Suppressor macrophage (primary cell): ENCODE results near the gene RAD51B.
"Not testable (repeated sequence)": the region's sequence is repeated elsewhere in the genome, so short reads cannot be mapped to it uniquely, and the experiment has no call there.

Experiments used
- DNase-seq, 4 experiments: peaks; one replicate each; pipeline ENCODE4 v3.0.0-alpha.2; 2020 to 2022

The RAD51B gene

DNA sequence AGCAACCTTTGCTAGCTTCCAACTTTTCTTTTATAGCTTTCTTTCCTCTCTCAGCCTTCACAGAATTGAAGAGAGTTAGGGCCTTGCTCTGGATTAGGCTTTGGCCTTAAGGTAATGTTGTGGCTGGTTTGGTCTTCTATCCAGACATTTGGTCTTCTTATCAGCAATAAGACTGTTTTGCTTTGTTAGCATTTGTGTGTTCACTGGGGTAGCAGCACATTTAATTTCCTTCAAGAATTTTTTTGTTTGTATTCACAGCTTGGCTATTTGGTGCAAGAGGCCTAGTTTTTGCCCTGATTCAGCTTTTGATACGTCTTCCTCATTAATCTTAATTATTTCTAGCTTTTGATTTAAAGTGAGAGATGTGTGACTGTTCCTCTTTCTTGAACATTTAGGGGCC, 130.8 kb downstream of the RAD51B start:
- no peak for DNase-seq

DNA sequence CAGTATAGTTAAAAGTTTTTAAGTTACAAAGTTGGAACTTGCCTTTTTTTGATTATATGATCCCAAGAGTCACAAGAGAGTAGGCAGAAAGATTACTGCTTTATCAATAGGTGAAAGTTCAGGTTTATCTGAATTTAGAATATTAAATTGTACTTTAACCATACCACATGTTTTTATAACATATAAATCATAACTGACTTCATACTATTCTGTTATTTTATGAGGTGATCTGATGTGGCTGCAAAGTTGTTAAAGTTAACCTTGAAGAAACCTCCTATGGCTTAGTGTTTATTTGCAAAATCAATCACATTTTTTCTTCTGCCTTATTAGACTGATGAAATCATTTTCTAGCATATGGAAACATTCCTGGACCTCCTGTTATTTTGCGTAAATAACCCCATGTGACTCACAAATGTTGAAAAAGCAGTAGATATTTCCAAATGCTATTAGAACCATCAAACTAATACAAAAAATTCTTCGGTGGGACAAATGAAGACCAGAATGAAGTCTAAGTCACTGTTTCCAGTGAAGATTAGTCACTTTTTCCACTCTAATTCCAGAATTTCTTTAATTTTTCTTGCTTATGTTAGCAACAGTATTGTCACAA, 132.1 kb downstream of the RAD51B start:
- DNase-seq: no peak

DNA sequence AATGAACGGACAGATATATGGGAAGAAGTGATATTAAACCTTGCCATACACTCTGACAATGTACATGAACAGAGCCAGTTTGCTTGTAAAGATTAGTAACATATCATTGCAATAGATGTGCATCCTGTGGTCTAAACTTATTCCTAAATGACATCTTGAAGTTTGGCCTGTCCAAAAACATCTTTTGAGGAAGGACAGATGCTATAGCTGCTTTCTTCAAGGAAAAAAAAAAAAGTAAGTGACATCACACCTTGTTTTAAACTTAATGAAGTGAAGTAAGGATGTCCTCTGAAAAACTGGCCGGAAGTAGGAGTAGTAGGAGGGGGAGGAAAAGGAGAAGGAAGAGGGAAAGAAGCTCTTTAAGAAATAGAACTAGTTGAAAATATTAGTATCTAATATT, 132.8 kb downstream of the RAD51B start:
- no peak for DNase-seq

DNA sequence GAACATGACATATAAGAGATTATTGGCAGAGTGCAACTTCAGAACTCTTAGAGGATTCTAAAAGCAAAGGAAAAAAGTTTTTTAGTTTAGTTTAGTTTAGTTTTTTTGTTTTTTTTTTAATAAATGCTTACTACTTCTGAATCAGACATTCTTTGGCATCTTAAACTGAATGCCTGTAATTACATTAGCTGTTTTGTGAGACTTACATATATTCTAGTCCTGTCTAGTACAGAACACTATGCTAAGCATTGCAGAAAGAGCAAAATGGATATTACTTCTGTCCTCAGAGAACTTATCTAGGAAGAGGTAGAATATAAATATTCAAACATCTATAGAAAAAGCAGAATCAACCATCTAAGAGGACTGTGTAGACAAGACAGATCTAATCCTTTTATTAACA, 133.2 kb downstream of the RAD51B start:
- DNase-seq: no peak

DNA sequence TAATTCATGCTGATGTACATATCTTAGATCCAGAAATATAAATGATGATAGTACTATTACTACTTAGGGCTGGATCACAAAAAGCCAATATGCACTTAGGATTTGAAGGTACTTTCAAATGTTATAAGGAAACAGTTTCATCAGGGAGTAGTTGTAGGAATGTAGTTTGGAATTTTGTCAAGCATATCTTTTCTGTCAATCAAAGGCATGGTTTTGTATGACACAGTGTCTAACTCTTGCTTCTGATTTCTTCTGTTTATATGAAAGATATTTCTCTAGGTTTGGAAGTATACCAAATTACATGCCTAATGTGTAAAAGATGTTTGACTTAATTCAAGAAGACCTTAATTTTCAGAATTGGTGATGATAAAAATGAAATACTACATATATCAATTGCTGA, 135.7 kb downstream of the RAD51B start:
- DNase-seq: no peak

DNA sequence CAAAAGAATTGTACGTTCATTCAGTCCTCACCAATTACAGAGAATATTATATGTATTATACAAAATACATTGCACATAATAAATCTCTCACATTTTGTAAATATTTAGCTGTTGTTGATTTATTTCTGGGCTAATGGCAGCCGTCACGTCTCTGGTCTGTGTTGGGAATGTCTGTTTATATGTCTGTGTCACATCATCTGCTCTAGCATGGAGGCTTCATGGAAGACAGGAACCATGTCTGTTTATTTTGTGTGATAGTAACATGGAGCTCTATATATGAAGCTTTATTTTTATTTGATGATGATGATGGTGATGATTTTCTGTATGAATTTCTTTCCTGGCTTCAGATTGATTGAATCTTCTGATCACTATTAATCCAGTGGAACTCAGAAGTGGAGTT, 138.4 kb downstream of the RAD51B start:
- DNase-seq: no peak

DNA sequence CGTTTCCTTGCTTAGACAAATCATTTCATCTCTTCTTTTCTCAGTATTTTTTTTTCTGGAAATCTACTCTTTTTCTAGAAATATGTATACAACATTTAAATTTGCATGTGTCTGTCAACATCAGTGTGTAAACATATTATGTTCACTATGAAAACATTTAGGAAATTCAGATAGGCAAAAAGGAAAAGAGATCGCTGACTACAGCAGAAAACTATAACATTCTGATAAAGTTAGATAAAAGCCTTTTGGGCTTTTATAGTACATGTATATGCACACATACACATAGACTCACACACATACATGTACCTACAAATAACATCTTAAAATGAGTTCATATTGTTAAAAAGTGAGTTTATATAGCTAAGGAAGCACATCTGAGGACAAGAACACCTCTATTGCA, 142.1 kb downstream of the RAD51B start:
- DNase-seq: no peak

DNA sequence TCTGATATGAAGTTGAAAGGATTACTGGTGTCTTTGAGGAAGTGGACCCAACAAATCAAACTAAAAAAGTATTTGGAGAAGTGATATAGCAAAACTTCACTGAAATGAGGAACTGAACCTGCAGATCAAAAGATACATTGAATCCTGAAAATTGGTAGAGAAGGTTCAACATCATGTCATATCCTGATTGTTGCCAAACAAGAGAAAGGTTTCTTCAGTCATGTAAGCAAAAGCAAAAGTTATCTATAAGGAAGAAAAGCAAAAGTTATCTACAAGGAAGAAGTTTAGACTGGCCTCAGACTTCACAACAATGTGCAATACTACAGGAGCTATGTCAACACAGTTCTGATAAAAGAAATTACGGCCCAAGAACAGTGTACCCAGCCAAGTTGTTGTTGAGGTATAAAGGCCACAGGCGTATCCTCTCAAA, 142.7 kb downstream of the RAD51B start:
- DNase-seq: peak; percentile 6 to 84 (median 43)

DNA sequence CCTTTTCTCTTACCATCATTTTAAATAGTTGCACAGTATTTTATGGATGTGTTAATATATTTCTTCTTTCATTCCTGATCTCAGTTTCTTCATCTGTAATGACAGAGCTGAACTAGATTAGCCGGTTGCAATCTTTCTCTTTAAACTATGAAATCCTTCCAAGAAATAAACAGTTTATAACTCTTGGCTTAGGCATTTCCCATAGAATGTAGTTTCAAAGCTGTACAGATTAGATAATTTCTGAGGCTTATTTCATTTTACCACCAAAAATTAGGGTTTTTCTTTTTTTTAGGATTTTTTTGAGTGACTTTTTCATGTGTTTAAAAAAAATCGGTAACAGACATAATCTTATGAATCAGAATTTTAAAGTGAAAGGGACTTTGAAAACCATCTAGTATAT, 144.0 kb downstream of the RAD51B start:
- no peak for DNase-seq

DNA sequence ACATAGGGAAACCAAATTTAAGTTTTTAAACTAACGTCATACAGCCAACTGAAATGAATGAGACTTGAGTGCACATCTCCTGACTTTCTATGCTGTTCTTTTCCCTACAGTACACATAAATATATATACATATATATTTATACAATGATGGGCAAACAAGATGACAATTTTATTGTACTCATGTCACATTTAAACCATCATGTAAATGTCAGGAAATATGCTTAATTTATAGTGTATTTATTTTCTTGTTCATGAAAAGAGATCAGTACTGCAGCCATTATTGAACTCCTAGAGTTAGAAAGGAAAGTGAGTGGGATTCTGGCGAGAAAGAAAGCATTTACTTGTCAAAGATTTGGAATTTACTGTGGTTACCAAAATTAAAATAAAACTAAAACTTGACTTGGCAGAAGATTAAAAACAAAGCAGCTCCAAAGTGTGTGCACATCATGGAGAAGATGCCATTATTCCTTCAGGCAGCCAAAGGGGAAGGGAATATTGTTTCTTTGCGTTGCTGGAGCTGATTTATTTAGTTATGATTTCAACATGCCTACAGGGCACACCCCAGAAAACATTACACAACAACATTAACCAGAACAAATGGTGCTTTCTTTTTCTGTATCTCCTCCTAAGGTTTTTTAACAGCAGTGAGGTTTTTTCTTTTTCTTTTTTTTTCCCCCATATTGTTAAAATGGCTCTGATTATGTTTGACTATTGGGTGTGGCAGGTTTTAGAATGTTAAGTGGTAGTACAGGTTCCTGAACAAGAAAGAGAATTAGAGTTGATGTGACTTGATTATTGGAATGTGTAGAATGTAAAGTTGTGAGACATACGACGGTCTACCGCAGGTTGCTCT, 144.6 kb downstream of the RAD51B start:
- peak in 3 of 4 experiments; percentile 11 to 52 (median 39) for DNase-seq

DNA sequence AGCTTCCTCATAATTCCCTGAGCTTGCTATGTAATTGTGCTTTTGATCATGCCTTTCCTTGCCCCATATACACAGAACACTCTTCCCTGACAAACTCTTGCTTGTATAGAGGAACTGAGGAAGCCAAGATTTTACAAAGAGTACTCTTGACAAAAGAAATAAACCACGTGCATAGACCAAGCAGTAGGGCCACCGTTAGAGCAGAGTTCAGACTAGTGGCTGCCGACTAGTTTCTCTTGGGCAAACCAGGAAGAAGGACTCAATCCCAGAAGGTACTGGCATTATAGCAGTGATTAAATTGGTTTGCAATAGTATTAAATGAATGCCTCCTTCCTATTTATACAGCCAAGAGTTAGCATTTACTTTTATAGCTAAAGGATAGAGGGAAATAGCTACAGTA, 146.1 kb downstream of the RAD51B start:
- no peak for DNase-seq

DNA sequence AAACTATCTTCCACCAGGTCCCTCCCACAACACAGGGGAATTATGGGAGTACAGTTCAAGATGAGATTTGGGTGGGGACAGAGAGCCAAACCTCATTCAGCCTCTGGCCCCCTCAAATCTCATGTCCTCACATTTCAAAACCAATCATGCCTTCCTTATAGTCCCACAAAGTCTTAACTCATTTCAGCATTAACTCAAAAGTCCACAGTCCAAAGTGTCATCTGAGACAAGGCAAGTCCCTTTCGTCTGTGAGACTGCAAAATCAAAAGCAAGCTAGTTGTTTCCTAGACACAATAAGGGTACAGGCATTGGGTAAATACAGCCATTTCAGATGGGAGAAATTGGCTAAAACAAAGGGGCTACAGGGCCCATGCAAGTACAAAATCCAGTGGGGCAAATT, 147.6 kb downstream of the RAD51B start:
- DNase-seq: no peak

DNA sequence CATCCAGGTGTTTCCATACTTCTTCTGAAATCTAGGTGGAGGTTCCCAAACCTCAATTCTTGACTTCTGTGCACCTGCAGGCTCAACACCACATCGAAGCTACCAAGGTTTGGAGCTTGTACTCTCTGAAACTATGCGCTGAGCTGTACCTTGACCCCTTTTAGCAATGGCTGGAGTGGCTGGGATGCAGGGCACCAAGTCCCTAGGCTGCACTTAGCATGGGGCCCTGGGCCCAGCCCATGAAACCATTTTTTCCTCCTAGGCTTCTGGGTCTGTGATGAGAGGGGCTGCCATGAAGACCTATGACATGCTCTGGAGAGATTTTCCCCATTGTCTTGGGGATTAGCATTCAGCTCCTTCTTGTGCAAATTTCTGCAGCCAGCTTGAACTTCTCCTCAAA, 148.4 kb downstream of the RAD51B start:
- DNase-seq: not testable (repeated sequence)

DNA sequence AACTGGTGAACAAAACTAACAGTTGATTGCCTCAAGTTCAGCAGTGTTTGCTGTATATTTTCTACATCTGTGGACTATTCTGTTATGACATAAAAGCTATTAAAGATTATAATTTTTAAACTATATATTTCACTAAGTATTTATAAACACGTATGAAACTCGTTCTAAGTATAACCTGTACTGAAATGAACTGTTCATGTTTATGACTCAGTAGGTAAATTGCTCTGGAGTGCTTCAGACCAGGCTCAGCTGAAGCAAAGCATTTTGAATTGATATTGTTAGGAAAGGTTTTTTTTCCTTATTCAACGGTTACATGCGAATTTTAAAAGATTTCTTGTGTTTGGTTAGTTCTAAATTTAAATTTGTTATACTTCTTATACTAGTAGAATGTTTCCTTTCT, 151.3 kb downstream of the RAD51B start:
- DNase-seq: no peak

DNA sequence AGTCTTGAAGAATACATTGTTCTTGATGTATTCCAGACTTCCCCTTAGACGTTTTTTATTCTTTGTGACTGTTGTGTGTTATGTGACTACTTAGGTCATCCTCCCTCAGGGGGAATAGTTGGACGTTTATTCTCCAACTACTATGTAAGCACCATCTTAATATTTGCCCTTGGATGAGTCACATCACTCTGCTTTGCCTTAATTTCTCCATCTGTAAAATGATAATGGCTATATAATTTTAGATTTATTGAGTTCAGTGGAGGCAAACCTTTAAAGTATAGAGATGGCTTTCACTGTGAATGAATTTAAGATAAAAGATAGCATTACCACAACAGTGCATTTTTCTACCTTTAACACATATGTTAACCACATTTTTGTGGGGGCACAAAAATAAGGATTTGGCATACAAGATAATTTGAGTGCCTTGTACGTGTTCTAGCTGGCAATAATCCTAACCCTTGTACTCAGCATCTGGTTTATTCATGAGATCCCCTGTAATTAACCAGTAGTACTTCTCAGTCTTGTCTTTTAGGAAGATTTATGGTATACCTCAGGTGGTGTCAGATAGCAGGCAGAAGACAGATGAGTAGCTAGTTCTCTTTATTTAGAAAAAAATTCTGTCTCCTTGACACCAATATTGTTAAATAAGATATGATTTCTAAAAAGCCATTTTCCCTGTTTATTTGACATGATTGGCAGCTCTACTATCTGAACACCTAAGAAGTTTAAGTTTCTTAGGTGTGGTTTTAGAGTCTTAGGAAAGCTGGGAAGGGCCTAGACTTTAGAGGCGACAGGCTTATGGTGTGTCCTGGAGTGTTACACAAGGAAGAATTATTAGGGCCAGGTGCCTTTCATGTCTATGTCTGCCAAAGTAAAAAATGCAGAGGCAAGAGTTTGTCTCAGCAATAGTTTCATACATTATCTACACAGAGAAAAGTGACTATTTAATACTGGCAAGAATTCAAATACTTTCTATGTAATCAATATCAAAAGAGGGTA, 152.3 kb downstream of the RAD51B start:
- no peak for DNase-seq

DNA sequence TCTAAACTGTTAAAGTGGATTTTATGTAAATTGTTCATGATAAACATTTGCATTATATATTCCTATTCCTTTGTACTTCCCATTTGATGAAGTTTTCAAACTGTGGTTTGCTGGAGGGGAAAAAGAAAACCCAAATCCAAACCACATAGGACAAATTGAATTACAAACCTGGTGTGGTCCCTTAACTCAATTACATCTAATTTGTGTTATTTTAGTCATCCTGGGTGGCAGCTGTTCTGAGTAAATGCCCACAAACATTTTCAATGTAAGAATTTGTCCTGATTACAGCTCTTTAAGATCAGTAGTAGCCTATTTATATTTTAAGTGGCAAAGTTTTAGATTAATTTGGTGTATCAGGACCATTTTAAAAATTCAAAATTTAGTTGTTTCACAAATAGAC, 153.9 kb downstream of the RAD51B start:
- DNase-seq: no peak

DNA sequence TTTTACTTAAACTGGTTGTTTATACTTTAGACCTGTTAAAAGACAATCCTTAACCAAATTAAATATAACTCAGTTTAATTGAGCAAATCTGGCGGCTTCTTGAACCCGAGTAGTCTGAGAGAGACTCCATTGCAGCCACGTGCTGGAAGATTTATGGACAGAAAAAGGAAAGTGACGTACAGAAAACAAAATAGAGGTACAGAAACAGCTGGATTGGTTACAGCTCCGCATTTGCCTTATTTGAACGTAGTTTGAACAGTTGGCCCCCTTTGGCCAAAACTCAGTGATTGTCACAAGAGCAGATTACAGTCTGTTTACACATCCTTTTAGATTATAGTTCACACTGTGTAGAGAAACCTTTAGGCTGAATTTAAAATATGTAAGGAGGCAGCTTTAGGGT, 155.9 kb downstream of the RAD51B start:
- no peak for DNase-seq

DNA sequence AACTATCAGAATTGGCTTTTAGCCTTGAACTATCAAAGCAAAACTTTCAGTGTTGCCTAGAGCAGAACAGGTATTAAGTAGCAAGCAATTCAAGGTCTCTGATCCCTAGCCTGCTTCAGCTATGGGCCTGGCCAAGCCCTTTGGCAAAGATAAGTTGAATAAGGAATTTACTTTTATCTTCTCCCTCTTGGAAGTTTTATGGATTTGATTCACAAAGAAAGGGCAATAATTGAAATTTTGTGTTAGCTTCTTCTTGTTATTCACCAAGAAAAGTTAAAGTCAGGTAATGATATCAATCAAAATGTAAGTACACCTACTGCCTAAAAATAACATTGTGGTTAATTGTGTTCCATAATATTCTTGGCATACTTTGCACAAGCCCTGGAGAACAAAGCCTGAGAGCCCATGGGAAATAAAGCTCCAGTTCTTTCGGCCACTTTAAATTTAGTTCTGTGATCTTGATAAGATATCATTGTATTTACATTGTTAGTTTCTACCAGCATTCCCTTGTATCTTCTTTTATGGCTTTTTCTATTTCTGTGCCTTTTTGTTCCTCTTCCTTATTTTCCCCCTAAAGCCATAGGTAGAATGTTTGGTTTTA, 158.0 kb downstream of the RAD51B start:
- no peak for DNase-seq

DNA sequence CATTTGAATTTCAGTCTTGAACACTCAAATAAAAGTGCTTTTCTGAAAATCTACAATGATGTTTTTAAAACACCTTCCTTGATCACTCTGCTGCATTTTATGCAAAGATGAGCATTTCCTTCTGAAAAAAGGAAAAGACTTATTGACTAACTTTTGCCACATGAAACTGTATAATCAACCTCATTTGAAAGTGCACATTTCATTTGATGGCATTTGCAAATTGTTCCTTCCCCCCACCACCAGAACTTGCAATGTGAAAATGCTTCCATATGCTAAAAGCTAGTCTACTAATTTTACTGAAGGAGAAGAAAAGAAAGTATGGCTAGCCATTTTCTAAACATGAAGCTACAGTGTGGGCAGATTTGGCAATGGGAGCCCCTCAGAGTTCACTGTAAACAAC, 159.2 kb downstream of the RAD51B start:
- no peak for DNase-seq

DNA sequence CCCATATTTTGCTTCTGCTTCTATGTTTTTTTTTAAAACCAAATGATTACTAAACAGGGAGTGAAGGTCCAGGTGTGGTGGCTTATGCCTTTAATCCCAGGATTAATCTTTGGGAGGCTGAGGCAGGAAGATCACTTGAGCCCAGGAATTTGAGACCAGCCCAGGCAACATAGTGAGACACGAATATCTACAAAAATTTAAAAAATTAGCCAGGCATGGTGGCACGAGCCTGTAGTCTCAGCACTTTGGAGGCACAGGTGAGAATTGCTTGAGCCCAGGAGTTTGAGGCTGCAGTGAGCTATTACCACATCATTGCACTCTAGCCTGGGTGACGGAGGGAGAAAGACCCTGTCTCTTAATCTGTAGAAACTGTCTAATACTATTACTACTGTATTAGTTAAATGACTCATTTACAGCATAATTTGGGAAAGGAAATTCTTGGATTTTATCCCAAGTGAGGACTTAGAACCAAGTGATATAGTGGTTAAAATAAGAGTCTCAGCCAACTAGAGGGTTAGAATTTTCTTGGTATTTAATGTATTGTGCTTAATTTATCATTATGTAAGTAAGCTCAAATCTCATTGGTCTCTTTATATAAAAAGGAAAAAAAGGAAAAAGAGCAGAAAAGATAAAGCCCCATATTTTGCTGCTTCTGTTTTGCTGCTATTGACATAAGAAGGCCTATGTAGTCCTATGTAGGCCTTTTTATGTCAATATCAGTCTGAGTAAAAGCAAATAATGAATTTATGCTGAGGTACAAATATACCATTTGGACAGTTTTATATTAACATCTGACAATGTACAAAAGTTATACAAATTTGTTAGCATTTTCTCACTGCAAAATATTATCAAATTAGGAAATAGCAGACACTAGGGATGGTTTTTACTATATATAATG, 163.4 kb downstream of the RAD51B start:
- DNase-seq: no peak

DNA sequence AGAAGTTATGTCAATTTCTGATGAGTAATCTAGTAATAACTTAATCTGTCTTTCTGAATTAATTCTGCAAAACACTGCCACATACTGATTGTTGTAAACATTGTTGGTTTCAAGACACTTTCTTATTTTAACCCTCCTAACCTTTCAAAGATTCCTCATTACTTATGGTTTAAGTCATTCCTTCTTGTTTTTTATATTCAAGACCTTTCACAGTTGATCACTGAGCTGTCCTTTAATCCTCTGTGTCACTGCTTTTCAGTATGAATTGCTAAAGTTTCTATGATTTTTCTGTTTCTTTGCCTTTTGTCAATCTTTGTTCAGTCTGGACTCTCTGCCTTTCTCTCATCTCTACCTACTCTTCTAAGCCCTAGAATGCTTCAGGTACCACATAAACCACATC, 164.7 kb downstream of the RAD51B start:
- peak in 1 of 4 experiments; percentile 10 for DNase-seq
